Esophagus muscularis mucosa (tissue), 4 donors: Measurements from ENCODE around the gene GIPC2.

Source experiments
- CTCF ChIP-seq, 3 experiments: fragments of 200-600 bp in 2 of 3; fragments of 450-650 bp in 1 of 3; sonication (generic) in 2 of 3; IDR thresholded peaks; one replicate each; pipeline ENCODE4 v1.5.1; 2017 to 2019; ENCODE audit warnings: antibody characterized with exemption in 3 of 3, mild to moderate bottlenecking in 2 of 3, moderate library complexity in 1 of 3
- EP300 ChIP-seq: sonication (generic); formaldehyde crosslinking; IDR thresholded peaks from one replicate; pipeline ENCODE4 v1.6.1; 2017; ENCODE audit warnings: antibody characterized with exemption
- POLR2AphosphoS5 ChIP-seq, 2 donors: sonication (generic); formaldehyde crosslinking; IDR thresholded peaks; one replicate each; pipeline ENCODE4 v1.6.1; 2017; ENCODE audit warnings: antibody characterized with exemption in 2 of 2

- TF ChIP-seq EP300 (no peak), POLR2AphosphoS5 (IDR thresholded peaks at IDR 0.05) (no peak), CTCF (IDR thresholded peaks at IDR 0.05) (no peak)
Measured at GRCh38 chr1:78079580-78079979, 33.8 kb downstream of the GIPC2 start.
